Mucosa of stomach (tissue), 1 donor: ENCODE measurements around the gene TAT.
"Not testable (repeated sequence)": the region's sequence is repeated elsewhere in the genome, so short reads cannot be mapped to it uniquely, and the experiment has no call there.

Experiments
- H3K27me3 ChIP-seq: one replicate; pipeline ENCODE4 v1.7.0; 2013; ENCODE audit warnings: mild to moderate bottlenecking, low read length; ENCODE audit not compliant: control insufficient read depth, insufficient read depth
- H3K36me3 ChIP-seq: one replicate; pipeline ENCODE4 v1.7.0; 2013; ENCODE audit warnings: low read length; ENCODE audit not compliant: control insufficient read depth, insufficient read depth
- H3K4me1 ChIP-seq: one replicate; pipeline ENCODE4 v1.7.0; 2013; ENCODE audit warnings: mild to moderate bottlenecking, low read length; ENCODE audit not compliant: control insufficient read depth, insufficient read depth
- H3K4me3 ChIP-seq: one replicate; pipeline ENCODE4 v1.7.0; 2013; ENCODE audit warnings: low read length
- H3K9ac ChIP-seq: one replicate; pipeline ENCODE4 v1.7.0; 2013; ENCODE audit warnings: mild to moderate bottlenecking, low read length, moderate library complexity
- H3K9me3 ChIP-seq: one replicate; pipeline ENCODE4 v1.7.0; 2013; ENCODE audit warnings: mild to moderate bottlenecking, low read length, moderate library complexity; ENCODE audit not compliant: control insufficient read depth
- donor health status: Pancreatic carcinoma.

TAT gene

GRCh38 chr16:71576971-71577370 is at the start of gene TAT:
Gene TAT, minus strand, starts transcription at chr16:71577092. Its CDS starts 677 bp downstream, at chr16:71576415.
- no peaks in the 10 kb centered on the region for H3K4me1 ChIP-seq
- H3K9ac ChIP-seq, result no peak within 1 kb of the TSS
- no peak within 1 kb of the TSS for H3K4me3 ChIP-seq
- H3K36me3 ChIP-seq, result no peaks in the 10 kb centered on the region
- no peaks in the 10 kb centered on the region for H3K27me3 ChIP-seq
- H3K9me3 ChIP-seq, result no peaks in the 10 kb centered on the region

DNA sequence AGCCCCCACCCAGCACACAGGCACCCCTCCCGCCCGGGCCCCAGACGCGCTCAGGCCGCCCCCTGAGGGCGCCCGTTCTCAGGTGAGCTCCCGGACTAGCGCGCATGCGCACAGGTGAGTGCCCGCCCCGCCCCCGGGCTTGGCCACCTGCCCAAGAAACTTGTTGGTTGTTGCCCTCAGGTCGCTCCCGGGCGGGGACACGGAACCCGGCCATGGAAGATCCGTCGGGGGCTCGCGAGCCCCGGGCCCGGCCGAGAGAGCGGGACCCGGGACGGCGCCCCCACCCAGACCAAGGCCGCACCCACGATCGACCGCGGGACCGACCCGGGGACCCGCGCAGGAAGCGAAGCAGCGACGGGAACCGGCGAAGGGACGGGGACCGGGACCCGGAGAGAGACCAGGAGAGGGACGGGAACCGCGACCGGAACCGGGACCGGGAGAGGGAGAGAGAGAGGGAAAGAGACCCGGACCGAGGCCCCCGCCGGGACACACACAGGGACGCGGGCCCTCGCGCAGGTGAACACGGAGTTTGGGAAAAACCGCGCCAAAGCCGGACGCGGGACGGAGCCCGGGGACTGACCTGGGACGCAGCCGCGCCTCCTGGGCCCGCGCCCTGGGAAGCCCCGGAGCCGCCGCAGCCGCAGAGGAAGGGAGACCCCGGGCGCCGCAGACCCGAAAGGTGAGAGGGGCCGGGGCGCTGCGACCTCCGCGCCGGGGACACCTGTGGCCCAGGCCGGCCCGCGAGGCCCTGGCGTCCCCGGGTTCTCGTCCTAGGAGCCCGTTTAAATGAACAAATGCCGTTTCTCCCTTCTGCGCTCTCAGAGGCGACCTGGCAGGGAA is 49.3 kb upstream of the TAT start, which contains the start of gene MARVELD3:
Gene MARVELD3, plus strand, starts transcription at position 167 of the 840 bp plus-strand sequence. Its CDS starts 46 bp downstream, at position 213.
- Histone ChIP-seq H3K4me3 (peak within 1 kb of the TSS; percentile 67), H3K4me1 (peaks cover 13% of the 10 kb centered on the region), H3K9me3 (no peaks in the 10 kb centered on the region), H3K9ac (peak within 1 kb of the TSS; percentile 68), H3K36me3 (no peaks in the 10 kb centered on the region), H3K27me3 (peaks cover 42% of the 10 kb centered on the region)

GRCh38 chr16:71625113-71625850 is 48.4 kb upstream of the TAT start:
- no peak overlapping the region for H3K4me3 ChIP-seq
- no peaks in the 10 kb centered on the region for H3K9me3 ChIP-seq
- H3K36me3 ChIP-seq, result no peaks in the 10 kb centered on the region
- peaks cover 41% of the 10 kb centered on the region for H3K27me3 ChIP-seq
- H3K4me1 ChIP-seq, result peaks cover 13% of the 10 kb centered on the region
- no peak overlapping the region for H3K9ac ChIP-seq

- Histone ChIP-seq H3K4me3 (no peak overlapping the region), H3K27me3 (peaks cover 40% of the 10 kb centered on the region), H3K9me3 (no peaks in the 10 kb centered on the region), H3K36me3 (no peaks in the 10 kb centered on the region), H3K9ac (no peak overlapping the region), H3K4me1 (peaks cover 13% of the 10 kb centered on the region)
These were observed 46.7 kb upstream of the TAT start for GRCh38 chr16:71623597-71623996.

DNA sequence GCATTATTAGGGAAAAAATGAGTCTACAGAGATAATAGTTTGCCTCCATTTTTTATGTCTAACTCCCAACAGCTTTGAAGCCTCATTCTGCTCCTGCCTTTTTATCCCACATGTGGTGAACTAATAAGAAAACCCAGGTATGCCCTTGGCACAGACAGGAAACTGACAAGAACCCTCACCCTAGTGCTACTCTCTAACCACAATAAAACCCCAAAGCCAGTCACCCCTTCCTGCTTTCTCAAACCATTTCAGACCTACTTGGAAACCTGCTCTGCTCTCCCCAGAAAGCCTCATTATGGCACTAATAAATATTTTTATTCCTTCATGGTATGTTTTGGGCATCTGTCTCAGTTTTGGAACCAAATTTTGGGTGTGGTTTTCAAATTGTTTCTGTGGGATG is 45.2 kb upstream of the TAT start:
- Histone ChIP-seq H3K27me3 (peaks cover 36% of the 10 kb centered on the region), H3K9ac (no peak overlapping the region), H3K4me3 (no peak overlapping the region), H3K36me3 (no peaks in the 10 kb centered on the region), H3K4me1 (peaks cover 7% of the 10 kb centered on the region), H3K9me3 (no peaks in the 10 kb centered on the region)

DNA sequence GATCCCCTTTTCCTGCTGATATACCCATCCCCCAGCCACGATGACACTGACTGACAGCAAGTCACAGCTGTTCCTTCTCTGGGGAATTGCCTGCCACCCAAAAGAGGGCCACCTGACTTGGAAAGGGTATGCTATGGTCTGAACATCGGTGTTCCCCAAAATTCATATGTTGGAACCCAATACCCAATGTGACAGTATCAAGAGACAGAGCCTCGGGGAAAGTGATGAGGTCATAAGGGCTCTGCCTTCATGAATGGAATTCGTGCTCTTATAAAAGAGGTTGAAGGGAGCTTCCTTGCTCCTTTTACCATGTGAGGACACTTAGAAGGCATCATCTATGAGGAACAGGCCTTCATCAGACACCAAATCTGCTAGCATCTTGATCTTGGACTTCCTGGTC is 41.5 kb upstream of the TAT start:
- Histone ChIP-seq H3K9ac (no peak overlapping the region), H3K36me3 (no peaks in the 10 kb centered on the region), H3K27me3 (peaks cover 10% of the 10 kb centered on the region), H3K9me3 (no peaks in the 10 kb centered on the region), H3K4me3 (no peak overlapping the region), H3K4me1 (no peaks in the 10 kb centered on the region)

DNA sequence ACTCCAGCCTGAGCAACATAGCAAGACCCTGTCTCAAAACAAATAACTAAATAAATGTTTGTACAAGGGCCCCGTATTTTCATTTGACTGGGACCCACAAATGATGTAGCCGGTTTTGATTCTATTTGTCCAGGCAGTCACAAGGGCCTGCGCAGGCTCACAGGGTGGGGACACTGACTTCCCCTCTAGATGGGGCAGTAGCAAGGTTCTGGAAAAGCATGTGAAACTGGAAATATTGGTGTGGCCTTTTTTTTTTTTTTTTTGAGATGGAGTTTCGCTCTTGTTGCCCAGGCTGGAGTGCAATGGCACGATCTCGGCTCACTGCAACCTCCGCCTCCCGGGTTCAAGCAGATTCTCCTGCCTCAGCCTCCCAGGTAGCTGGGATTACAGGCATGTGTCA is 38.1 kb upstream of the TAT start:
- H3K9me3 ChIP-seq, H3K4me3 ChIP-seq, H3K36me3 ChIP-seq, H3K9ac ChIP-seq, H3K27me3 ChIP-seq, H3K4me1 ChIP-seq: not testable (repeated sequence)

GRCh38 chr16:71610936-71611871 is 34.3 kb upstream of the TAT start:
- Histone ChIP-seq H3K4me3 (no peak overlapping the region), H3K9me3 (no peaks in the 10 kb centered on the region), H3K4me1 (no peaks in the 10 kb centered on the region), H3K36me3 (no peaks in the 10 kb centered on the region), H3K9ac (no peak overlapping the region), H3K27me3 (peaks cover 3% of the 10 kb centered on the region)

- no peak overlapping the region for H3K9ac ChIP-seq
- no peak overlapping the region for H3K4me3 ChIP-seq
- peaks cover 3% of the 10 kb centered on the region for H3K27me3 ChIP-seq
- no peaks in the 10 kb centered on the region for H3K4me1 ChIP-seq
- H3K9me3 ChIP-seq, result no peaks in the 10 kb centered on the region
- H3K36me3 ChIP-seq, result no peaks in the 10 kb centered on the region
These were observed 33.6 kb upstream of the TAT start for GRCh38 chr16:71610447-71610846.

GRCh38 chr16:71609066-71609465 is 32.2 kb upstream of the TAT start:
- no peaks in the 10 kb centered on the region for H3K27me3 ChIP-seq
- H3K36me3 ChIP-seq, result no peaks in the 10 kb centered on the region
- H3K9me3 ChIP-seq, result no peaks in the 10 kb centered on the region
- no peak overlapping the region for H3K9ac ChIP-seq
- no peaks in the 10 kb centered on the region for H3K4me1 ChIP-seq
- H3K4me3 ChIP-seq, result no peak overlapping the region

DNA sequence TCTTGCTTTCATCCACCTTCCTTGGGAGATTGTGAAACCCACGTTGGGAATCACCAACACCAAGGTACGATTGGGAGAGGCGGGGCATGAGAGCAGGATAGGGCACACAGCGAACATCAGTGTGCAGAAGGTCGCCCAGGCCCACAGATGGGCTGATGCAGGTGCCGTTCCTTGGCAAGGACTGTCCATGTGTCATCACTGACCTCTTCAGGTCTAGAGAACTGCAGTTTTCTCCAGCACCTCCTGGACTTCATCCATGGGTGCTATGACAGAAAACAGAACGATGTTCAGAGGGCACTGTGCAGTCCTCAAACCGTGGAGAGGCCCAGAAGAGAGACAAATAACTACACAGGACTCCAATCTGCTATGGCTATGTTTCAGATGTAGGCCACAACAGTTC is 23.9 kb upstream of the TAT start:
- no peak overlapping the region for H3K9ac ChIP-seq
- no peak overlapping the region for H3K4me3 ChIP-seq
- H3K9me3 ChIP-seq, result no peaks in the 10 kb centered on the region
- no peaks in the 10 kb centered on the region for H3K4me1 ChIP-seq
- H3K27me3 ChIP-seq, result no peaks in the 10 kb centered on the region
- no peaks in the 10 kb centered on the region for H3K36me3 ChIP-seq
